Karpas-422 (cell line): ENCODE data around the gene EFS. TPM values are rescaled to one million over a fixed set of nuclear protein-coding genes. Genes with fewer than 3 reads are reported as not detected.

Experiments
- DNase-seq: peaks from one replicate; pipeline ENCODE4 v3.0.0-alpha.2; 2015
- H2AFZ ChIP-seq: fragments of 200-600 bp; sonication (generic); 2 replicates; pipeline ENCODE4 v1.6.1; 2014; ENCODE audit warnings: antibody characterized with exemption, low read length, mixed read lengths
- H3K27ac ChIP-seq: fragments of 200-600 bp; sonication (generic); 2 replicates; pipeline ENCODE4 v1.5.1; 2014; ENCODE audit warnings: mild to moderate bottlenecking, low read length, moderate library complexity
- H3K27me3 ChIP-seq: fragments of 200-600 bp; sonication (generic); 2 replicates; pipeline ENCODE4 v1.6.1; 2014; ENCODE audit warnings: low read length, mixed read lengths
- H3K36me3 ChIP-seq: fragments of 200-600 bp; sonication (generic); 2 replicates; pipeline ENCODE4 v1.6.1; 2014; ENCODE audit warnings: low read length, mixed read lengths; ENCODE audit not compliant: insufficient read depth
- H3K4me1 ChIP-seq: fragments of 200-600 bp; sonication (generic); 2 replicates; pipeline ENCODE4 v1.6.1; 2014; ENCODE audit warnings: mild to moderate bottlenecking, low read length, mixed read lengths
- H3K4me2 ChIP-seq: fragments of 200-600 bp; sonication (generic); 2 replicates; pipeline ENCODE4 v1.6.1; 2014; ENCODE audit warnings: low read length, low read depth, mild to moderate bottlenecking; ENCODE audit not compliant: poor library complexity, severe bottlenecking
- H3K4me3 ChIP-seq: fragments of 200-600 bp; sonication (generic); 2 replicates; pipeline ENCODE4 v1.5.1; 2014; ENCODE audit warnings: mild to moderate bottlenecking, antibody characterized with exemption, low read length, mixed read lengths
- H3K79me2 ChIP-seq: fragments of 200-600 bp; sonication (generic); 2 replicates; pipeline ENCODE4 v1.6.1; 2014; ENCODE audit warnings: mild to moderate bottlenecking, low read length, mixed read lengths
- H3K9ac ChIP-seq: fragments of 200-600 bp; sonication (generic); 2 replicates; pipeline ENCODE4 v1.6.0; 2014; ENCODE audit warnings: low read length
- H3K9me2 ChIP-seq: fragments of 200-600 bp; sonication (generic), shearing (Covaris generic); replicated peaks from 2 replicates; pipeline ENCODE4 v1.6.0; 2014; ENCODE audit warnings: mild to moderate bottlenecking, low read length, moderate library complexity; ENCODE audit not compliant: insufficient read depth
- H3K9me3 ChIP-seq: fragments of 300-700, 200-600 bp; sonication (generic); 2 replicates; pipeline ENCODE4 v1.6.1; 2014; ENCODE audit warnings: low read length, mixed read lengths
- H4K20me1 ChIP-seq: fragments of 200-600 bp; sonication (generic); 2 replicates; pipeline ENCODE4 v1.6.1; 2014; ENCODE audit warnings: mild to moderate bottlenecking, antibody characterized with exemption, low read length, low read depth; ENCODE audit not compliant: insufficient read depth
- total RNA-seq: library from RNA; depleted of rRNA; stranded (reverse); fragments of >200 nt; shearing (Covaris generic); gene quantifications from 2 replicates; pipeline ENCODE4 v1.2.3, GENCODE V29; 2014; ENCODE audit warnings: low replicate concordance

The EFS gene
- total RNA-seq, 1 experiment from 2014 or later, result not detected

DNA sequence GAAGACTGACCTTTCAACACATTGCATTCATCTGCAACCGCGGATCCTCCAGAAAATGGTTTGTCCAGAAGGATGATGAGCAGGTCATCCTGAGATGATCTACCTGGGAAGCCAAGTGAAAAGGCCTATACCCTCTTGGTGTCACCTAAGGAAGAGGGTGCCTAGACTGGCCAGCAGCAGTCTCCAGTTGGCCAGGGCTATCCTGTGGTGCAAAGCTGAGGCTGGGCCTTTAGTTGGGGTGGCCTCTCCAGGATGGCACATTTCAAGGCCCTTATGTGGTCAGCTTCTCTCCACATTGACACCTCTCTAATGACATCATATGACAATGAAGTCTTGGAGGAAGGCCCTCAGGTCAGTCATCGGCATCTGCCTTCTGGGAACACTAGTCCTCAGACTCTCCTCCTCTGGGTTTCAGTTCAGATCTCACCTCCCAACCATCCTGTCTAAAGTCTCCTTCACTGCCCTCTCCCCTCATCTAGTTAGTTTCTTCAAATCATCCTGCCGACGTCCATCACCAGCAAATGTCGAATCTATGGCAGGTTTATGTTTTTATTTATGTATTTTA lies 9.0 kb downstream of the EFS start:
- Histone ChIP-seq H3K27ac (no peak overlapping the region), H3K9ac (no peak overlapping the region), H3K9me3 (no peaks in the 10 kb centered on the region), H4K20me1 (no peaks in the 10 kb centered on the region), H3K4me2 (no peak overlapping the region), H3K79me2 (no peaks in the 10 kb centered on the region), H3K4me3 (no peak overlapping the region), H3K9me2 (no peaks in the 10 kb centered on the region), H3K4me1 (no peaks in the 10 kb centered on the region), H2AFZ (no peak overlapping the region), H3K36me3 (no peaks in the 10 kb centered on the region), H3K27me3 (no peaks in the 10 kb centered on the region)
- DNase-seq, result no peak

- Histone ChIP-seq H2AFZ (no peak overlapping the region), H3K36me3 (no peaks in the 10 kb centered on the region), H3K9me3 (no peaks in the 10 kb centered on the region), H3K4me3 (no peak overlapping the region), H3K4me1 (no peaks in the 10 kb centered on the region), H3K79me2 (no peaks in the 10 kb centered on the region), H4K20me1 (no peaks in the 10 kb centered on the region), H3K27ac (no peak overlapping the region), H3K9ac (no peak overlapping the region), H3K9me2 (no peaks in the 10 kb centered on the region), H3K27me3 (no peaks in the 10 kb centered on the region), H3K4me2 (no peak overlapping the region)
- DNase-seq, result no peak
These were observed 10.0 kb downstream of the EFS start for GRCh38 chr14:23354990-23355389.

DNA sequence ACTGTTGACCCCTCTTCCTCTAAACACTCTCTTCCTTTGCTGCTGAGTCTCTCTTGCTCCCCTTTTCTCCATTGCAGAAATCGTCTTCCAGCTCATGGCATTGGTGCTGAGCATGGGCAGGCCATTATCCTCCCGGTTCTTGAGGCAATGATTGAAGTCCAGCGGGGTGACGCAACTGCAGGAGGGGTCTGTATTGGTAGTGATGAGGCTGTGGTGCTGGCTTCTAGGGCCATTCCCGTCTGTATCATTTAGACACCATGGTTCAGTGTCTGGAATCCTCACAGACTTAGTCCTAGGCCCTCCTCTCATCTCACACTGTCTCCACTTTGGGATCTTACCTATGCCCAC lies 11.6 kb downstream of the EFS start:
- H3K79me2 ChIP-seq, result no peaks in the 10 kb centered on the region
- no peak overlapping the region for H3K4me3 ChIP-seq
- H3K27me3 ChIP-seq, result no peaks in the 10 kb centered on the region
- H3K4me2 ChIP-seq, result no peak overlapping the region
- no peaks in the 10 kb centered on the region for H3K36me3 ChIP-seq
- no peak for DNase-seq
- no peaks in the 10 kb centered on the region for H3K4me1 ChIP-seq
- H2AFZ ChIP-seq, result no peak overlapping the region
- no peak overlapping the region for H3K9ac ChIP-seq
- H3K27ac ChIP-seq, result no peak overlapping the region
- H3K9me2 ChIP-seq, result no peaks in the 10 kb centered on the region
- no peaks in the 10 kb centered on the region for H3K9me3 ChIP-seq
- H4K20me1 ChIP-seq, result no peaks in the 10 kb centered on the region

- DNase-seq, result no peak
- Histone ChIP-seq H3K4me1 (no peaks in the 10 kb centered on the region), H4K20me1 (no peaks in the 10 kb centered on the region), H3K27ac (no peak within 1 kb of the TSS), H3K9ac (no peak within 1 kb of the TSS), H3K79me2 (no peaks in the 10 kb centered on the region), H3K36me3 (no peaks in the 10 kb centered on the region), H3K9me2 (no peaks in the 10 kb centered on the region), H3K4me3 (no peak within 1 kb of the TSS), H3K4me2 (no peak within 1 kb of the TSS), H3K9me3 (no peaks in the 10 kb centered on the region), H2AFZ (no peak within 1 kb of the TSS), H3K27me3 (no peaks in the 10 kb centered on the region)
These were observed 12.2 kb downstream of the EFS start, which contains the start of gene SLC22A17 for GRCh38 chr14:23352506-23353432. TSS of gene SLC22A17 (minus strand) at chr14:23352887.

GRCh38 chr14:23351681-23352505 lies 13.1 kb downstream of the EFS start:
- Histone ChIP-seq H3K27ac (no peak overlapping the region), H2AFZ (no peak overlapping the region), H3K4me3 (no peak overlapping the region), H3K9ac (no peak overlapping the region), H3K4me1 (no peaks in the 10 kb centered on the region), H3K4me2 (no peak overlapping the region), H3K9me3 (no peaks in the 10 kb centered on the region), H3K79me2 (no peaks in the 10 kb centered on the region), H3K27me3 (no peaks in the 10 kb centered on the region), H3K9me2 (no peaks in the 10 kb centered on the region), H4K20me1 (no peaks in the 10 kb centered on the region), H3K36me3 (no peaks in the 10 kb centered on the region)
- no peak for DNase-seq

DNA sequence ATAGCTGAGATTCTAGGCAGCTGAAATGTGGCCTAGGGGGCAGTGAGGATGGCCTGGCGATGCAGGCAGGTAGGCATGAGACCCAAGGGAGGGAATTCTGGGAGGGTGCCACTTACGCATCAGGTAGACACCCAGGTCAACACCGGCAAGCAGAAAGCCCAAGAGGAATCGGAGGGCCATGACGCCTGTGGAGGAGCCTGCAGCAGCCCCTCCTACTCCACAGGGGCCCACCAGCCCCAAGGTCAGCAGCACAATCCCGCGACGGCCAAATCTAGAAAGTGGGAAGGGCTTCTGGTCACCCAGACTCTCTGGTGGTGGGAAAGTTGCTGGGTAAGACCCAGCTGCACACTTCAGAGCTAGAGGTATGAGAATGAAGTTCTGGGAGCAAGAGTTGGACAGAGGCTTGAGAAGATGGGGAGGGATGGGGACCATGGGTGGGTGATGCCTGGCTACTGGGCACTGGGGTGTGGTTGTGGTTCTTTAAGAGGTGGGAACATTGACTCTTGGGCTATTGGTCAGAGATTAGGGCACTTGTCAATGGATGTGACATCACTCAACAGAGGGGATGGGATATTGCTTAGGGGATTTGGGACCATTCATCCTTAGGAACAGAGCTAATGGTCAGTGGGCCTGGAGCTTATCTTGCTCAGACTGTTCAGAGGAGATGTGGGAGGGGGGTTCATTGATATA lies 15.7 kb downstream of the EFS start:
- Histone ChIP-seq H3K27me3 (no peaks in the 10 kb centered on the region), H3K79me2 (no peaks in the 10 kb centered on the region), H3K9ac (no peak overlapping the region), H3K9me3 (no peaks in the 10 kb centered on the region), H4K20me1 (no peaks in the 10 kb centered on the region), H3K27ac (no peak overlapping the region), H3K36me3 (no peaks in the 10 kb centered on the region), H3K4me1 (no peaks in the 10 kb centered on the region), H3K9me2 (no peaks in the 10 kb centered on the region), H3K4me3 (no peak overlapping the region), H2AFZ (no peak overlapping the region), H3K4me2 (no peak overlapping the region)
- no peak for DNase-seq

DNA sequence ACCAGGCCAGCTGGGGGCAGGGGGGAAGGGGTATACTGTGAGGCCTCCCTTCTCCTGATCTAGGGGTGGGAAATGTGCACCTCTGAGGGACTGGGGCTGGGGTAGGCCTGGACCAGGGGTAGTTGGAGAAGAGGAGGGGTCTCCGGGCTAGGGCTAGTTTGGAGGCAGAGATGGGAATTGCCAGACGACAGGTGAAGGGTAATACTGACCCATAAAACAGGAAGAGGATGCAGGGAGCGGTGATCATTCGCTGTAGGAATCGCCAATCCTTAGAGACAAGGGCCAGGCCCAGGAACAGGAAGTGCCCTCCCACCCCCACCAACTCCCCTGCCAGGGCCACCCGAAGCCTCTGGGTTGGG lies 16.7 kb downstream of the EFS start:
- Histone ChIP-seq H3K27me3 (no peaks in the 10 kb centered on the region), H3K4me1 (no peaks in the 10 kb centered on the region), H3K4me2 (no peak overlapping the region), H2AFZ (no peak overlapping the region), H3K27ac (no peak overlapping the region), H3K79me2 (no peaks in the 10 kb centered on the region), H3K9ac (no peak overlapping the region), H3K9me2 (no peaks in the 10 kb centered on the region), H4K20me1 (no peaks in the 10 kb centered on the region), H3K9me3 (no peaks in the 10 kb centered on the region), H3K4me3 (no peak overlapping the region), H3K36me3 (no peaks in the 10 kb centered on the region)
- DNase-seq, result no peak
